H4 (cell line): ENCODE data around the gene RPL39L. TPM values are rescaled to one million over a fixed set of nuclear protein-coding genes. Genes with fewer than 3 reads are reported as not detected.

Experiments used
- DNase-seq: peaks from one replicate; pipeline ENCODE4 v3.0.0-alpha.2; 2015; ENCODE audit warnings: low spot score
- total RNA-seq: library from RNA; depleted of rRNA; stranded (reverse); fragments of >200 nt; shearing (Covaris generic); gene quantifications from 2 replicates; pipeline ENCODE4 v1.2.3, GENCODE V29; 2014

The RPL39L gene
- total RNA-seq, 1 experiment from 2014 or later: 76.1 TPM

DNA sequence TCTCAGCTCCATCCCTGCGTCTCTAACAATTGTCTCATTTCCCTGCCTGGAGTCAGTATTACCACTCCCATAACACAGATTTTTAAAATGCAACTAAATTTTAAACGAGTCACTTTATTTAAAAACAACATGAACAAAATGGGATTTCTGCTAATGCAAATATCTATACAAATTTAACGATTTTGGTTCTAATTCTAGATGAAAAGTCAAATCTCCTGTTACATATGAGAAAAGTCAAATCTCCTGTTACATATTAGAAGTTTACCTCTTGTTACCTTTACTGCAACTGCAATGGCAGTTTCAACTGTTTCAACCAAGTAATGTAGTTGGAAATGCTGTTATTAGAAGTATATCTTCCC, 578 bp upstream of the RPL39L start:
- no peak for DNase-seq

DNA sequence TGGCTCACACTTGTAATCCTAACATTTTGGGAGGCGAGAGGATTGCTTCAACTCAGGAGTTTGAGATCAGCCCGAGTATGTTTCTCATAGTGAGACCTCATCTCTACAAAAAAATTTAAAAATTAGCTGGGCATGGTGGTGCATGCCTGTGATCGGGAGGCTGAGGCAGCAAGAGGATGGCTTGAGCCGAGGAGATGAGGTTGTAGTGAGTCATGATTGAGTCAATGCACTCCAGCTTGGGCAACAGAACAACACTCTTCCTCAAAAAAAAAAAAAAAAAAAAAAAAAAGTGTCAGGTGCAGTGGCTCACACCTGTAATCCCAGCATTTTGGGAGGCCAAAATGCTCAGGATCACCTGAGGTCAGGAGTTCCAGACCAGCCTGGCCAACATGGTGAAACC, 2.4 kb downstream of the RPL39L start:
- DNase-seq: no peak

DNA sequence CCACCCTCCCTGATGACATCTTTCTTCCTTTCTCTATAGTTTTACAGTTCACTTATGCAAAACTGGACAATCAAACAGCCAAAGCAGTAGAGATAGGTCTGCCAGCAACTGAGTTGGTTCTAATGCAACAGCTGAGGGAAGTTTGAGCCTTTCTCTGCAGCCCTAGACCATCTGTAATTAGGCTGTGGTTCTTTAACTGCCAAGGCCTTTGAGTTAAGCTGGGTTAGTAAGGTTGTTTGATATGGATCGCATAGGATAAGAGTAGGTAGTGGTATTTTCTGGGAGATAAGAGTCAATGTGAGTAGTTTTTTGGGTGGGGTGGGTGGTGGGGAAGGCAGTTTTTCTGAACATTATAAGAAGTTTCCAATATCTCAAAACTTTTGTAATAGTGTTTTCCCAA, 3.0 kb downstream of the RPL39L start:
- DNase-seq: no peak

DNA sequence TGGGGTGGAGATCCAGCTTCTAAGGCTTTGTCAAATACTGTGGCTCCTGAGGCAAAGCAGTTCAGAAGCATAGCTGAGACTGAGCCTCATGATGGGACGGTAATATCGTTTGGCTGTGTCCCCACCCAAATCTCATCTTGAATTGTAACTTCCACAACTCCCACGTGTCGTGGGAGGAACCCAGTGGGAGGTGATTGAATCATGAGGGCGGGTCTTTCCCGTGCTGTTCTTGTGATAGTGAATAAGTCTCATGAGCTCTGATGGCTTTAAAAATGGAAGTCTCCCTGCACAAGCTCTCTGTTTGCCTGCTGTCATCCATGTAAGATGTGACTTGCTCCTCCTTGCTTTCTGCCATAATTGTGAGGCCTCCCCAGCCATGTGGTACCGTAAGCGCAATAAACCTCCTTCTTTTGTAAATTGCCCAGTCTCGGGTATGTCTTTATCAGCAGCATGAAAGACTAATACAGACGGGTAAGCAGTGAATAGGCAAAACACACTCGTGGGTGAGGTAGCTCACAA, 4.1 kb downstream of the RPL39L start:
- peak; percentile 1 for DNase-seq

DNA sequence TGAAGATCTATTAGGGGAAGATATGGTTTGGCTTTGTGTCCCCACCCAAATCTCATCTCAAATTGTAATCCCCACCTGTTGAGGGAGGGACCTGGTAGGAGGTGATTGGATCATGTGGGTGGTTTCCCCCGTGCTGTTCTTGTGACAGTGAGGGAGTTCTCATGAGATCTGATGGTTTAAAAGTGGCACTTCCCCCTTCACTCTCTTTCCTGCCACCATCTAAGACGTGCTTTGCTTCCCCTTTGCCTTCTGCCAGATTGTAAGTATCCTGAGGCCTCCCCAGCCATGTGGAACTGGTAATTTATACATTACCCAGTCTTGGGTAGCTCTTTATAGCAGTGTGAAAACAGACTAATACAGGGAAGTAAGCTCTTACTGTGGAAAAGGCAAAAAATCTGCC, 6.1 kb downstream of the RPL39L start:
- peak; percentile 2 for DNase-seq

DNA sequence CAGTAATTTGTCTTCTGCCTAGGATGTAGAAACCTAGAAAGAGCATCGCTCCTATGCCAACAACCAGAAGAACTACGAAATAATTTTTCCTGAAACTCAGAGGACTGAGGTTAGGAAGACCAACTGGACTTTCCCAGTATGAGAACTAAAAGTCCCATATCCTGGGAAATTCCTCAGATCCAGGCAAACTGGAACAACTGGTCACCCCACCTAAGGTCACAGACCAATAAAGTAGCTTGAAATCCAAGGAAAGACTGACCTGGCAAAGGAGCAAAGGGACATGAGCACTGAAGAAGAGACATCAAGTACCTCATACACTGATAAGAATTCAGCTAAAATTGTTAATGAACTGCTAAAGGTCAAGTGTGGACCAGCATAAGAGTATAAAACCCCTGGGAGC, 6.6 kb downstream of the RPL39L start:
- peak; percentile 1 for DNase-seq

DNA sequence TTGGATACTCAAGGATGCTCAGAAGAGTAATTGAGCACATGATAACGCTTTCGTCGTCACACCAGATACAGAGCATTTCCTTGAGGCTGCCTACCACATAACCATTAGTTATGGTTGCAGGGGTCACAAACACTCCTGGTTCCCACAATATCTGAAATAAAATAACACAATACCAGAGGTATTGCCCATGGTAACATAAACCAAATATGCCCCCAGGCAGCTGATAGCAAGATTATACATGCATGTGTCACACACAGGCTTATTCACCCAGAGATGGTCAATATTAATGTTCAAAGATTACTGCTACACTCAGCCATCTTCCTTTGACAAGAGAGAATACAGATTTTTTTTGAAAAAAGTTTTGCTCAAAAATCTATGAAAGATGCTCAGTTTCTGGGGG, 7.3 kb downstream of the RPL39L start:
- DNase-seq: no peak

DNA sequence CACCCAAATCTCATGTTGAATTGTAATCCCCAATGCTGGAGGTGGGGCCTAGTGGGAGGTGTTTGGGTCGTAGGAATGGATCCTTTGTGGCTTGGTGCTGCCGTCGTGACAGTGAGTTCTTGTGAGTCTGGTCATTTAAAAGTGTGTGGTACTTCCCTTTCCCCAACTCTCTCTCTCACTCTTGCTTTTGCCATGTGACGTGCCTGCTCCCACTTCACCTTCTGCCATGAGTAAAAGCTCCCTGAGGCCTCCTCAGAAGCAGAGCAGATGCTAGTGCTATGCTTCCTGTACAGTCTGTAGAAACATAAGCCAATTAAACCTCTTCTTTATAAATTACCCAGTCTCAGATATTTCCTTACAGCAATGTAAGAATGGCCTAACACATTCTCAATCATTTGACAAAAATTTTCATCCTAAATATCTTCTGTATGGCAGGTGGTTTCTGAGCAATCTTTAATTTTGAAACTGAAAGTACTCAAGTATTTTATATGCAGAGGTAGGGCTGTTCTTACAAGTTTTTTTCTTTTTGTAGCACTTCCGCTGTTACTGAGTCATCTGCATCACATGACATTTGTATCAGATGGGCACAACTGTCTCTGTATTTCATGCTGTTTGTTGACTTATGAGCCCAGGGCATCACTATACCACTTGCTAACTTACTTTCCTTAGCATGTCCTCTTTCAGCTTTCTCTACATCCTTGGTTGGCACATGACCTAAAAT, 8.8 kb downstream of the RPL39L start:
- peak; percentile 82 for DNase-seq

DNA sequence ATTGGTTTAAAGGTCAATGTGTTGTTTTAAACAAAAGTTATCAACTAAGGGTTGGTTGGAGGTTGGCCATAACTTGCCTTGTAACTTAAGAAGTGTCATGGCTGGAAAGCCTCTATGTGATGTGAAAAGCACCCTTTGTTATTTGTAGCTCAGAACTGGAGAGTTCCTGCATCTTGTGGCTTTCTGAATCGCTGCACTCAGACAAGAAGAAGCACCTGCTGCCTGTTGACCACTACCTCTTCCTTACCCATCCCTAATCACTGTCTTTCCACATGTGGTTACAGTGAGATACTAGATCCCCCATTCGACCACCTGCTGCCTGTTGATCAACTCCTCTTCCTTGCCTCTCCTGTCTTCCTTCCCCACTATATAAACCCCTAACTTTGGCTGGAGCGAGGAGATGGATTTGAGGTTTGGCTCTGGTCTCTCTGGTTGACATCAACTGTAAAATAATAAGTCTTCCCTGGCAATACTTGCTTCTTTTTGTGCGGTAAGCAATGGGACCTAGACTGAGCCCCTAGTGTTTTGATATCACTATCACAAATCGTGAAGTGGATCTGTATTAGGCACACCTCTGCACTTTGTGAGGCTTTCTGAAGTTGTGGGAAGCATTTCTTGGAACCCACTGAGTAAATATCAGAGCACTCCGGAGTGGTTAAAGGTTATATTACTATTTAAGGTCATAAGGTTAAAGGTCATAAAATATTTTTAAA, 13.8 kb downstream of the RPL39L start:
- DNase-seq: no peak

DNA sequence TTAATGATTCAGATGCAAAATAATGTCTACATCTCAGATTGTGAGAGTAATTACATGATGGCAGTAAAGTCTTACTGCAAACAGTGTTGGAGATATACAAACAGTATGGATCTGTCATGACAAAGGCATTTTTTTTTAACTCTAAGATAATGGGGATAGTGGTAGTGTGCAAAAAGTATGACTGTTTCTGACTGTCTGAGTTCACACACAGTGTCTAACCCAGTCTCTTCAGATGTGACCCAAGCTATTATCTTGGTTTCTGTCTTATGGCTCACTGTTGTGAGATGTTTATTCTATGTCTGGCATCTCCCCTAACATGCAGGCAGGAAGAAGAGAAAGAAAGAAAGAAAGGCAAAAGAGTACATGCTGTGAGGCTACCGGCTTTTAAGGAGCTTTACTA, 17.0 kb downstream of the RPL39L start:
- DNase-seq: no peak

DNA sequence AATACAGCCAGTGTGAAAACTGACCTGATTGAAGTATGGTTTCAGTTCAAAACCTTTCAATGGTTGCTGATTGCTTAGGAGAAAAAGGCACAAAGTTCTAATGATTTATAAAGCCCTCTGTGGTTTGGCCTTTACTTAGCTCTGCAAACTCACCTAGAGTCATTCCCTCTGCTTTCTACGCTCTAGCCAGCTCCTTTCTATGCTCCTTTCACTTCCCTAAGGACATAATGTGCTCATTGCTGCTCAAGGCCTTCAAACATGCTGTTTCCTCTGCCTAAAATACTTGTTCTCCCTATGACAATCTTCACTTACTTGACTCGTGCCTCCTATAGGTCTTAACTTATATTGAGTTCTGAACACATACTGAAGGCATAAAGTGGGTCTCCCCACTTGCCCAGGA, 19.0 kb downstream of the RPL39L start:
- DNase-seq: no peak

DNA sequence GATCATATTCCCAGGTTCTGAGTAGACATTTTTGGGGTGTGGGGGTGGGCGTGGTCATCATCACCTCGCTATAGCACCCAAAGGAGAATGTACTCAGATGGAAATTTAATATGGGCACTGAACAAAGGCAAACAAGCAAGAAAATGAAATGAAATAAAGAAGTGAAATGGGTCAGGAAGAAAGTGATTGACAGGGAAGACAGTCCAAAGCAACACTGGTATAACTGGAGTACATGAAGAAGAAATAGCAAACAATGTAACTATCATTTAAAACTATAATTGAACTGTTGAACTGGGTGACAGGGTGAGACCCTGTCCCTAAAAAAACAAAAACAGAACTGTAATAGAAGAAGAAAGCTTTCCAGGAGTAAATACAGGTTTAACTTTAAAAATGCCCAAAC, 24.8 kb downstream of the RPL39L start:
- DNase-seq: no peak

DNA sequence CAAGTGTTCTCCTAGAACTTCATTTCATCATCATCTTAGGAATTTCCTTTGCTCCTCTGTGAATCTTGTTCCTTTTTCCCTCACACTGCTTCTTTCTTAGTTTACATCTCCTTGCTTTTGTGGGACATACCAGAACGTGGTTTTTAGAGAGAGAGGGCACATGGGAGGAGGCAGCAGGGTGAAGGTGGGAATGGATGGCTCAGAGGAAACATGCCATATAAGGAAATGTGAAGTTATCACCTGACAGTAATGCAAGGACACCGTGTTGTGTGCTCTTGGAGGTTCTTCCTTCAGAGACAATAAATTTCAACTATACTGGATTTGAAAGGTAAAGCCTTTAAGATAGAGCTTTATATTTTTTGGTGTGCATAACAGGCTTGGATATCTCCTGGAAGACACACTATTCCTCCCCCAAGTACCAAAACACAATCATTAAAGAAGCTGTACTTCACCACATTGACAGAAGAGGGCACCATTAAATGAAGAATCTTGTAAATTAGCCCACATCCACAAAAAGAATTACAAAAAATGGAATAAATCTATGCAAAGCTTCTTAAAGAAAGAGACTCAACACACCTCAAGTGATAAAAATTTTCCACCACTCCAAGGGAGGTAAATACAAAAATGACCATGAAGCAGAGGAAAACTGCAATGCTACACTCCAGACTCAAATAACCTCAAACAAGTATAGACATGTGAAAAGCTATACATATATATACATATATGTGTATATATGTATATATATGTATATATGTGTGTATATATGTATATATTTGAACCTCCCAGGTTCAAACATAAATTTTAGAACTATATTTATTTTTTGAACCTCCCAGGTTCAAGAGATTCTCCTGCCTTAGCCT, 26.1 kb downstream of the RPL39L start:
- no peak for DNase-seq

DNA sequence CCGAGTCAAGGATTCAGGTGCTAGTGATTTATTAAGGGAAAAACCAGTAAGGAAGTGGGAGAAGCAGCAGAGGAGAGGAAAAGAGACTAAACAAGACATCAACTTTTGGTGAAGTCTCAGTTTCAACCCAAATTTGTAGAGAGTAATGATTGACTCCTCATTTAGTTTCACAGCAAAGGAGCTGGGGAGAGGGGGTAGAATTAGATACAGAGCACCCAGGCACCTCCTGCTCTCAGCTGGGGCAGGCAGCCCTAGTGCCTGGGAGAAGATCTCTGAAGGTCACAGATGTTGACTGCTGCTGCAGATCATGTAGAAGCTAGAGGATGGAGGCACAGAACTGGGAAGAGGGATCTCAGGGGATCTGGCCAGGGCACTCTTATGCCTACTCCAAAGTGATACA, 29.1 kb downstream of the RPL39L start:
- no peak for DNase-seq

DNA sequence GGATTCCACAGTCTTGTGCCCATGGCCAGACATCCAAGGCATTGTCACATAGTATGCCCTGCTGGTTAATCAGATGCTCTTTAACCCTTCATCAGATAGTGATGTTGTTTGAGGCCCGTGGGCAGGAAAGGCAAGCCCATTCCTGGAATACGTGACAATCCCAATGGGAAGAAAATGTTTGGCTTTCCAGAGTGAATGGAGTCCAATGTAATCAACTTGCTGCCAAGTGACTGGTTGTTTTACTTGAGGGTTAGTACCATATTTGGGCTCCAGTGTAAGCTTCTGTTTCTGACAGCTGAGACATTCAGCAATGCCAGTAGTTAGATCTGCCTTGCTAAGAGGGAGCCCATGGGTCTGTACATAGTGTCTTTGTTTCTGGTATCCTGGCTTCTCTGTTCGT, 31.3 kb downstream of the RPL39L start:
- no peak for DNase-seq

DNA sequence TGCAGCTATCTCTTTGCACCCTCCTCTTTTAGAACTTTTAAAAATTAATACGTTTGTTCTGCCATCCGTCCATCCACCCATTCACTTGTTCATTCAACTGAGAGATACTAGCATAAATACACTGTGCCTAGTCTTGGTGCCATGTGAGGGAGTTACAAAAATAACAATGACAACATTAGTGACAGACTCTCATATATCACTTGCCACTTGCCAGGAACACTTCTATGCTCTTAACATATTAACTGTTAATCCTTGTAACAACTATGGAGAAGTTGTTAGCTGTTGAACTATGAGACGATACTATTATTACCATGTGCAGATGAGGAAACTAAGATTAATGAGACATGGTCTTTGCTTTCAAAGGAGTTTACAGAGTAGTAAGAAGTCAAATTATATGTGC, 33.6 kb downstream of the RPL39L start:
- DNase-seq: no peak

DNA sequence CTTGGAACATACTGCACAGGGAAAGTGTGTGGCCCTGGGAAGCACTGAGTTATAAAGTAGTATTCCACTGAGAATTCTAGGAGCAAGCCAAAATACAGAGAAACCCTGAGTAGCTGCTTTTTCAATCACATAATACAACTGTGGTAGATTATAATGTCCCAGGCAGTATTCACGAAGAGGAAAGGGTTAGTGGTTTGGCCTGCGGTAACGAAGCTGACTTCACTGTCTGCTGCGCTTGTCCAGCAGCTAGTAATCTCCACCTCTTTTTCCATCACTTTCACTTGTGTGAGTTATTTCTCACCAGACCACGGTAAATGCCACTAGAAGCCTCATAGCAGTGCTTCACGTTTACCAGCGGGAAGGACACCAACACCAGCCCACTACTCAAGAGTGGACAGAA, 34.4 kb downstream of the RPL39L start:
- DNase-seq: no peak

DNA sequence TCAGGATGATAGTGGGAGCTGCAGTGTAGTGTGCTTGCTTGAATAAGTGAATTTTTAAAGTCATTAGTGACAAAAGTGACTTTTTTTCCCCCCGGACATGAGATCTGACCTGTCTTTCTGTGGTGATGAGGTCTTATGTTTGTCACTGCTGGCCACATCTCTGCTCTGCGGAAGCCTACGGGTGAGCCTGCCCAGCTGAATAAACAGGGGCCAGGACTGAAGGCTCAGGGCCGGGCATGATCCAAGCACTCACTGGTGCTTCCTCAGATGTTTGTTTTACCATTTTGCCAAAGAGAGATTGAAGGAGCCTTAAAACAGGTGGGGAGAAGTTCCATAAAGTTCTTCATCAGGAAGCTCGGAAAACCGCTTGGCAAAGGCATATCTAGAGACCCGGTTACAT, 35.0 kb downstream of the RPL39L start:
- DNase-seq: no peak

DNA sequence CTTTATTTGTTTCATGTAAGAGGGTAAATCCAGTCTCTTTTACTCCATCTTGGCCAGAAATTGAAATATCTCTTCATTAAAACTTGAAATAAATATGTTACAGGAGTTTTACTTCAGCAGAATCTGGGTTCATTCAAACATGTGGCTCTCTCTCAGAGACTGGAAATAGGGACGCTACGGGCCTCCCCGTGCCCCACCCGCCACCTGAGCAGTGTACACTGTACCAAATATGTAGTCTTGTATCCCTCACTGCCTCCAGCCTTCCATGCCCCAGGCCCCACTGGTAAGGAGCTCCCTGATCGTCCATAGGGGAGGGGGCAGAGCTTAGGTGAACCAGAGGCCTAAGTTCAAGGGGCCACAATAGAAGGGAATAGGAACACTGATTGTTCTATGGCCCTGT, 36.0 kb downstream of the RPL39L start:
- no peak for DNase-seq

DNA sequence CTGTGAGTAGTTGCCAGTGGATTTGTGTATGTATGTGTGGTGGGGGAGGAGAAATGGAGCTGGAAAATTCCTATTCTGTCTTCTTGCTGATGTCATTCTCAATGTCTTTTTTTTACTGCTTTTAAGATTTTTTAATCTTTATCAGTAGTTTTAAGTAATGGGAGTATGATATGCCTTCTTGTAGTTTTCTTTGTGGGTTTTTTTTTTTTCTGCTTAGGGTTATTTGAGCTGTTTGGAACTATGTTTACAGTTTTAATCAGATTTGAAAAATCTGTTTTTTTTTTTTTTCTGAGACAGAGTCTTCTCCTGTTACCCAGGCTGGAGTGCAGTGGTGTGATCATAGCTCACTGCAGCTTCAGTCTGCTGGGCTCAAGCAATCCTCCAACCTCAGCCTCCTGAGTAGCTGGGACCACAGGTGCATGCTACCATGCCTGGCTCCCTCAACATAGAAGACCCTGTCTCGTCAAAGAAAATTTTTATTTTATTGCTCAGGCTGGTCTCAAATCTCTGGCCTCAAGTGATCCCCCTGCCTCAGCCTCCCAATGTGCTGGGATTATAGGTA, 37.1 kb downstream of the RPL39L start:
- DNase-seq: no peak

DNA sequence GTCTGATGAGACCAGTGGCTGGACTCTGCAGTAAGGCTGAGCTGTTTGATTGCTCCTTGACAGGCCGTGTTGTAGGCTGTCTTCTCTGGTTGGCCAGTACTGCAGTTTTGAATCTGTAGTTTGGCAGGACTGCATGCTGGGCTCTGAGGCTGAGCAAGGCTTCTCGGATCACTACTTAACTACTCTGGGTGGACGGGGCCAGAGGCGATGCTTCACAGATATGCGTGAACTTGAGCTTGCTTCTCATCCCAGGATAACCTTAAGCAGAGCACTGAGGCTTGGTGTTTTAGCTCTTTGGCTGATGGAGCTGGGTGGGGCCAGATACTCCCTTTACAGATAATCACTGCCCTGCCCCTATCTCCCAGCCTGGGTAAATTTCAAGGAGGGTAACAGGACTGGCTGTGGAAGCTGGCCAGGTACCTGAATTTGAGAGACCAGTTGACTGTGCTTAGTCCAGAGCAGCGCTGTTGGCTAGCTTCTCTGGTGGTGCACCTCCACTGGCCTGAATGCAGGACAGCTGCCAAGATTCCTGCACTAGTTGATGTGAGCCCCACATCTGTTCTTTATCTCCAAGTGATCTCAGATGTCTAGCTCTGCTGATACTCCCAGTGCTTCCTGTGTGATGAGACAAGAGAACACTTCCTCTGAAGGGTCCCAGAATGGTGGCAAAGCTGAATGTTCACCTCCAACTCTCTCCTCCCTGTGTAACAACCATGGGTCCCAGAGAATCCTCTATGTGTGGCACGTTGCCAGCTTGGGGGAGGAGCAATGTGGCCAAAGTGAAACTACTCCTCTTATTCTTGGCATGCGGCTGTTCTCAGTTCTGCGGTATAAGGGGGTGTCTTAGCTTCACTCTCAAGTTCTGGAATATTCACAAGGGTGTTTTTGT, 37.9 kb downstream of the RPL39L start:
- peak; percentile 90 for DNase-seq
